Smooth muscle cell of trachea (primary cell): ENCODE measurements around the gene TMEM191C. TPM values are rescaled to one million over a fixed set of nuclear protein-coding genes. Genes with fewer than 3 reads are reported as not detected.

Source experiments
- total RNA-seq: library from RNA; depleted of rRNA; stranded (reverse); fragments of >200 nt; gene quantifications from 2 replicates; pipeline ENCODE4 v1.2.1, GENCODE V29; 2014

The TMEM191C gene
- total RNA-seq, result 1.0 and 1.8 TPM in 2 replicates

GRCh38 chr22:21467337-21468193 lies at the start of gene TMEM191C:
Gene TMEM191C, plus strand, starts transcription at chr22:21467387. Its CDS starts 73 bp downstream, at chr22:21467460.

Other genes starting within 250 kb of the TMEM191C start
- gene RIMBP3B, start 83.6 kb upstream of the TMEM191C start, total RNA-seq, result 0.17 TPM in 1 of 2 replicates, not detected in the other
- 3.8 and 4.4 TPM in 2 replicates for gene HIC2, start 50.0 kb upstream of the TMEM191C start, total RNA-seq
- 0.15 and 0.66 TPM in 2 replicates for gene RIMBP3C, start 84.1 kb downstream of the TMEM191C start, total RNA-seq
- gene UBE2L3, start 100.3 kb downstream of the TMEM191C start, total RNA-seq, result 33.6 and 38.0 TPM in 2 replicates
- gene YDJC, start 162.6 kb downstream of the TMEM191C start, total RNA-seq, result 11.8 and 14.2 TPM in 2 replicates
- gene CCDC116, start 165.4 kb downstream of the TMEM191C start, total RNA-seq, result 0.15 and 0.17 TPM in 2 replicates
- 18.5 and 30.7 TPM in 2 replicates for gene SDF2L1, start 174.9 kb downstream of the TMEM191C start, total RNA-seq
- 24.0 and 28.5 TPM in 2 replicates for gene PPIL2, start 198.6 kb downstream of the TMEM191C start, total RNA-seq